ENCODE measurements around the gene FTSJ1.

GRCh38 chrX:48531358-48531959, 55.5 kb downstream of the FTSJ1 start:
- TF ChIP-seq CTCF (conservative IDR thresholded peaks at IDR 0.05; ENCODE audit: low read depth, low read length) (no peak), EZH2 (IDR thresholded peaks at IDR 0.05; ENCODE audit: low read length, unreplicated experiment) (no peak)

Measured in PC-3 (cell line).